GM23248 (cell line): ENCODE results near the gene FGF1.

Experiments used
- EZH2 ChIP-seq: fragments of 200-600 bp; sonication (generic); IDR thresholded peaks from 2 replicates; pipeline ENCODE4 v1.6.1; 2018; ENCODE audit warnings: antibody characterized with exemption, mild to moderate bottlenecking; ENCODE audit not compliant: insufficient read depth, poor library complexity, severe bottlenecking
- EZH2phosphoT487 ChIP-seq: fragments of 200-600 bp; sonication (generic); IDR thresholded peaks from 2 replicates; pipeline ENCODE4 v1.6.1; 2018; ENCODE audit warnings: antibody characterized with exemption, moderate library complexity, mild to moderate bottlenecking, low read depth; ENCODE audit not compliant: insufficient read depth

GRCh38 chr5:142683881-142684505 lies 1.9 kb downstream of the FGF1 start:
- TF ChIP-seq EZH2phosphoT487, result no peak
- no peak for TF ChIP-seq EZH2
